ENCODE data around the gene IKZF2.

IKZF2 gene

GRCh38 chr2:212998626-212999359 lies 152.6 kb downstream of the IKZF2 start:
- no peak for TF ChIP-seq CTCF (IDR thresholded peaks at IDR 0.05)
- no peaks in the 10 kb centered on the region for H3K27me3 ChIP-seq
- no peaks in the 10 kb centered on the region for H3K36me3 ChIP-seq
- no peaks in the 10 kb centered on the region for H3K9me3 ChIP-seq
- no peak overlapping the region for H3K4me3 ChIP-seq (ENCODE audit: low read depth in 1 of 2, low read length in 1 of 2)
- no peaks in the 10 kb centered on the region for H3K4me1 ChIP-seq (ENCODE audit: control insufficient read depth in 1 of 2, insufficient read depth in 1 of 2, low read depth in 1 of 2, low read length in 1 of 2)
- no peak overlapping the region for H3K27ac ChIP-seq

- Histone ChIP-seq H3K36me3 (no peaks in the 10 kb centered on the region), H3K27ac (no peak overlapping the region), H3K27me3 (no peaks in the 10 kb centered on the region), H3K4me1 (ENCODE audit: control insufficient read depth in 1 of 2, insufficient read depth in 1 of 2, low read depth in 1 of 2, low read length in 1 of 2) (no peaks in the 10 kb centered on the region), H3K4me3 (ENCODE audit: low read depth in 1 of 2, low read length in 1 of 2) (no peak overlapping the region), H3K9me3 (no peaks in the 10 kb centered on the region)
- TF ChIP-seq CTCF (IDR thresholded peaks at IDR 0.05), result no peak
Observed at GRCh38 chr2:212997526-212998020, 153.8 kb downstream of the IKZF2 start.

DNA sequence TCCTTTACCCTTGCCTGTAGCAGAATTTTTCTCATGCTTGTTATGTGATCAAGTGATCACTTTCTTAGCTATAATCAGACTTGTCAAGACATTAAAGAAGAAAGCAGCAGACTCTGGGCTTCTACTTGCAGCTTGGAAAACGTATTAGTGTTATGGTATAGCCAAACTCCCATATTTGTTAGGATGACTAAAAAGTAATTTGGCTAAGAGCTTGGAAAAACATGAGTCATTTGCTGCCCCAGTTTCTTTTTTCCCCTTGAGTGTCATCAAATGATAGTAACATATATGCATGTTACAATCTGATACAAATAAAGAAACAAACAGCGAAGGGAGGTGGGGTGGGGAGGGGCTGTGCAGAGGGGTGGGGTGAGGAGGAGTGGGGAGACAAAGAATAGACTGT lies 155.5 kb downstream of the IKZF2 start:
- Histone ChIP-seq H3K4me3 (ENCODE audit: low read depth in 1 of 2, low read length in 1 of 2) (no peak overlapping the region), H3K9me3 (no peaks in the 10 kb centered on the region)
- TF ChIP-seq CTCF (IDR thresholded peaks at IDR 0.05), result no peak

GRCh38 chr2:212994976-212995375 lies 156.4 kb downstream of the IKZF2 start:
- no peak overlapping the region for H3K27ac ChIP-seq
- H3K36me3 ChIP-seq, result no peaks in the 10 kb centered on the region
- no peaks in the 10 kb centered on the region for H3K27me3 ChIP-seq
- H3K4me1 ChIP-seq (ENCODE audit: control insufficient read depth in 1 of 2, insufficient read depth in 1 of 2, low read depth in 1 of 2, low read length in 1 of 2), result no peaks in the 10 kb centered on the region
- no peak for TF ChIP-seq CTCF (IDR thresholded peaks at IDR 0.05)
- no peaks in the 10 kb centered on the region for H3K9me3 ChIP-seq
- H3K4me3 ChIP-seq (ENCODE audit: low read depth in 1 of 2, low read length in 1 of 2), result no peak overlapping the region

More for the DNA sequence above, 155.5 kb downstream of the IKZF2 start:
- Histone ChIP-seq H3K27me3 (no peaks in the 10 kb centered on the region), H3K27ac (no peak overlapping the region), H3K4me1 (ENCODE audit: control insufficient read depth in 1 of 2, insufficient read depth in 1 of 2, low read depth in 1 of 2, low read length in 1 of 2) (no peaks in the 10 kb centered on the region), H3K36me3 (no peaks in the 10 kb centered on the region)

- Histone ChIP-seq H3K9me3 (no peaks in the 10 kb centered on the region), H3K36me3 (no peaks in the 10 kb centered on the region), H3K27me3 (no peaks in the 10 kb centered on the region), H3K4me1 (ENCODE audit: control insufficient read depth in 1 of 2, insufficient read depth in 1 of 2, low read depth in 1 of 2, low read length in 1 of 2) (no peaks in the 10 kb centered on the region), H3K27ac (no peak overlapping the region), H3K4me3 (ENCODE audit: low read depth in 1 of 2, low read length in 1 of 2) (no peak overlapping the region)
- no peak for TF ChIP-seq CTCF (IDR thresholded peaks at IDR 0.05)
Observed at GRCh38 chr2:212991120-212991519, 160.3 kb downstream of the IKZF2 start.
